ENCODE results near the gene MED12L.
A peak's percentile ranks its signal among the peaks of the same experiment; 100 is the strongest.
"Not testable (repeated sequence)": the region's sequence is repeated elsewhere in the genome, so short reads cannot be mapped to it uniquely, and the experiment has no call there.

The MED12L gene

DNA sequence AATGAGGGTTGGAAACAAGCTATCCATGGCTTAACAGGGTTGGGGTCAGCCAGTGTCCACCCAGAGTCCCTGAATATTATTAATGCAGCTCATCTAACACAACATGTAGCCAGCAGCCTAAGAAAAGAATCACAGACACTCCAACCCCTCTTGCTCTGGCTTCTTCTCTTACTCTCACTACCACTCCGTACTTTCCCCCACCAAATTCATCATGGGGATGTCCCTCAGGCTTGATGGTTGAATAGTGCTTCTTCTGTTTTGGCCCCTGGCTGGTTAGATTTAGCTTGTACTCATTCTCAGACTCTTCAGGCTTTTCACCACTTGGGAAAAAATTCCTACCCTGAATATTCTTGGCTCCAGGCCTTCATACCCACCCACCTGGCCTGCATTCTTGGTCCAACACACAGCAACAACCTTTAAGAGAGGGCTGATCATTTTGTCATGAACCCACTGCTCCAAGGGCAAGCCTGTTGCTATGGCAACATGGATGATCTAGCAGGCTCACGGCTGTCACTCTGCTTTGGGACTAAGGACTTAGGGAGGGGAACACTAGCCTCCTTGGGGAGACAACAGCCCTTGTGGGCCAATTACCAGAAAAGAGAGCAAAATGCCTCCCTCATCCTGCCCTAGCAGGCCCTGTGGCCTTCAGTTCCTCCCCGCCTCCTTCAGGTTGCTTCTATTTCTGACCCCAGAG, 9.4 kb upstream of the MED12L start:
- no peak overlapping the region for H3K4me3 ChIP-seq (ENCODE audit: low read depth, low read length)
- DNase-seq (ENCODE audit: low read depth) = no peak
- TF ChIP-seq CTCF (conservative IDR thresholded peaks at IDR 0.05; ENCODE audit: low read depth, low read length) = no peak

- H3K4me3 ChIP-seq (ENCODE audit: low read depth, low read length) = no peak overlapping the region
- no peak for TF ChIP-seq CTCF (conservative IDR thresholded peaks at IDR 0.05; ENCODE audit: low read depth, low read length)
- DNase-seq (ENCODE audit: low read depth) = no peak
Observed at GRCh38 chr3:151076626-151077025, 8.8 kb upstream of the MED12L start.

DNA sequence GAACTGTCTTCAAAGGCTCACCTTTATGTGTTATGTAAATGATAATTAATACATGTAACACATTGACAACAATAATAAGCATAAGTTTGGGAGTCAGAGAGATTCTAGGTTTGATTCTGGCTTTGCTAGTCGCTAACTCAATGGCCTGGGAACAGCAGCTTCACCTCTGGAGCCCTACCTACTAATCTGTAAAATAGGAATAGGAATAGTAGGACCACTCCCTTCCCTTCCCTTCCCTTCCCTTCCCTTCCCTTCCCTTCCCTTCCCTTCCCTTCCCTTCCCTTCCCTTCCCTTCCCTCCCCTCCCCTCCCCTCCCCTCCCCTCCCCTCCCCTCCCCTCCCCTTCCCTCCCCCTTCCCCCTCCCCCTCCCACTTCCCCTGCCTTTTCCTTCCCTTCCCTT, 4.4 kb upstream of the MED12L start:
- not testable (repeated sequence) for DNase-seq (ENCODE audit: low read depth); H3K4me3 ChIP-seq (ENCODE audit: low read depth, low read length)

DNA sequence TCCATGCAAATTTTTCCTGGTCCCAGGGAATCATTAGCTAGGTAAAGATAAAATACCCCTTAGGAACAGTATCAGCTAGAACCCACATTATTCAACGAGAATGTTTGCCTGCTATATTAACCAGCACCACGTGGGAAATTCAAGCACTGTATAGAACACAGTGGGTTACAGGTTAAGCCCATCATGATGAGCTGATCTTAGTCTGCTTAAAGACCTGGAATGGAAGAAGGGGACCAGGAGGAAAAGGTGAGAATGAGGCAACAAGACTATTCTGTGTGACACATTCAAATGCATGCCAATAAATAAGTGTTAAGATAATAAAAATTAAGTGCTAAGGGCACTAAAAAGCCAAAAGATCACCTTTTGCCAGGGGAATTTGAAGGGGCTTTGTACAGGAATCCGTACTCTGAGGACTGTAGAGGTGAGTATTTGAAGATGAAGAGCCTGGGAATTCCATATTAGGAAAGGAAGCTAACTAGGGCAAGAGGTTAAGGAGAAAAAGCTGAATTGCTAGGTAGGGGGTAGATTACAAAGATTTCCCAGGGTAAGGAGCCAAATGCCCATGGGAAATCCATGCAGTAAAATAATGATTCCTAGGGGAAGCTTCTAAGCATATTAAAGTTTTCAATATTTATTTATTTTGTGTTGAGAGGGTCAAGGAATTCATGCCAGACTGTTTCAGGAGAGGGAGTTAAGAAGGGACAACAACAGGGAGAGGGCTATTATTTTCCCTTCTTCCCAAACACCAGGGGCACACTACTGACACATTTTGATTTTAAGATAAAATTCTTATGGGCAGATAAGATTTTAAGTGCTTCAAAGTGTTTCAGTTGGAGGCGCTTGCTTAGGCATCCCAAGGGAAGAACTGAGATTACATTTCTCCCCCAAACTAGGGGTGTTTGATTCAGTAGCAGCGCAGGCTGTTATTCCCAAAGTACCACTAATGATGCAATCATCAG, 2.3 kb upstream of the MED12L start:
- DNase-seq (ENCODE audit: low read depth) = no peak
- no peak overlapping the region for H3K4me3 ChIP-seq (ENCODE audit: low read depth, low read length)
- TF ChIP-seq CTCF (conservative IDR thresholded peaks at IDR 0.05; ENCODE audit: low read depth, low read length) = no peak

DNA sequence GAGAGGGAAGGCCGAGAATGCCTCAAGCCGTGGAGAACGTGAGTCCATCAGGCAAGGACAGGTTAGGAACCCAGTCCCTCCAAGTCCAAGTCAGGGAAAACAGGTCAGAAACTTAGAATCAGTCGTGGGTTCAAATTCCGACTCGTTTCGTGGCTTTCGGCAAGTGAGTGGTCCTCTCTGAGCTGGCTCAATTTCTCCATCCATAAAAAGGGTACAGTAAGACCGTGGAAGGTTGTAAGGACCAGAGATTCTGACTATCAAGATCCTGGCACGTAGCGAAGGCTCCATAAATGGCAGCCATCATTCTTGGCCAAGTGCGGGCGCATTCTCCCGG, 604 bp upstream of the MED12L start:
- peak overlapping the region; percentile 65 for H3K4me3 ChIP-seq (ENCODE audit: low read depth, low read length)
- TF ChIP-seq CTCF (conservative IDR thresholded peaks at IDR 0.05; ENCODE audit: low read depth, low read length) = no peak
- DNase-seq (ENCODE audit: low read depth) = no peak

DNA sequence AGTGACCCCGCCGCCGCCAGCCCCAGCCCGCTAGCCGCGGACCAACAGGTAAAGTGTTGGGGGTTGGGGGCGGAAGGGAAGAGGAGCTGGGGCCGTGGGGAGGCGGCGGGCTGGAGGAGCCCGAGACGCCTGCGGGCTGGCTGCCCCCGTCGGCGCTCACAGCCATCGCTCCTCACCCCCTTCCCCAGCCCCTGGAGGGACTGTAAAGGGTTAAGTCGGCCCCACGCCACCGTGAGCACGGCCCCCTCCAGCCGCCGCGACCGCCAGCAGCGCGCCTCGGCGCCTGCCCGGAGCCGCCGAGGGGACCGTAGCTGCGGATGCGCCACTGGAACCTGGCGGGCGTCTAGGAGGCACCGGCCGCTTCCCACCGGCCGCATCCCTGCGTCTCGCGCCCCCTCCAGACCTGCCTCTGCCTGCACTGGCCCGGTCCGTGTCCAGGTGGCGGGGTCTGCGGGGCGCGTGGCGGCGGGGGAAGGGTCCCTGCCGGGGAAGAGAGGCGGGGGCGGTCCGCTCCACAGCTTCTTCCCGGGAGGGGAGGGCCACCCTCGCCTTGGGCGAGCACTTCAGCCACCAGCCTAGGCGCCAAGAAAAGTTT, 522 bp downstream of the MED12L start:
- DNase-seq (ENCODE audit: low read depth) = no peak
- peak overlapping the region; percentile 65 for H3K4me3 ChIP-seq (ENCODE audit: low read depth, low read length)
- TF ChIP-seq CTCF (conservative IDR thresholded peaks at IDR 0.05; ENCODE audit: low read depth, low read length) = no peak

All from choroid plexus epithelial cell (primary cell).